Bronchial epithelial cell (primary cell): ENCODE data around the gene CCDC15. TPM values are rescaled to one million over a fixed set of nuclear protein-coding genes. Genes with fewer than 3 reads are reported as not detected.

Source experiments
- DNase-seq: peaks from one replicate; pipeline ENCODE4 v3.0.0-alpha.2; 2010; ENCODE audit warnings: low read depth
- FAIRE-seq: peaks from 2 replicates; lab custom pipeline; 2011; peaks lifted over from hg19 to GRCh38; lab: Jason Lieb, UNC
- H3K27me3 ChIP-seq: 2 replicates; pipeline ENCODE4 v1.5.1; 2011; ENCODE audit warnings: low read length; ENCODE audit not compliant: control insufficient read depth, insufficient read depth
- H3K36me3 ChIP-seq: 2 replicates; pipeline ENCODE4 v1.5.1; 2011; ENCODE audit warnings: low read length; ENCODE audit not compliant: control insufficient read depth, insufficient read depth
- H3K4me3 ChIP-seq: 2 replicates; pipeline ENCODE4 v1.5.1; 2011; ENCODE audit warnings: mild to moderate bottlenecking, low read depth, low read length, control low read depth
- total RNA-seq: library from RNA; depleted of rRNA; stranded (reverse); fragments of >200 nt; gene quantifications from 2 replicates; pipeline ENCODE4 v1.2.1, GENCODE V29; 2014
- TF ChIP-seq, protein P1 (sequence below): IDR thresholded peaks from 2 replicates; pipeline ENCODE4 v1.5.1; 2011; ENCODE audit warnings: mild to moderate bottlenecking, moderate library complexity, low read length, control low read depth, inconsistent platforms; ENCODE audit not compliant: insufficient read depth, severe bottlenecking

CCDC15 gene
- total RNA-seq, 1 donor from 2014 or later = 1.1 TPM

DNA sequence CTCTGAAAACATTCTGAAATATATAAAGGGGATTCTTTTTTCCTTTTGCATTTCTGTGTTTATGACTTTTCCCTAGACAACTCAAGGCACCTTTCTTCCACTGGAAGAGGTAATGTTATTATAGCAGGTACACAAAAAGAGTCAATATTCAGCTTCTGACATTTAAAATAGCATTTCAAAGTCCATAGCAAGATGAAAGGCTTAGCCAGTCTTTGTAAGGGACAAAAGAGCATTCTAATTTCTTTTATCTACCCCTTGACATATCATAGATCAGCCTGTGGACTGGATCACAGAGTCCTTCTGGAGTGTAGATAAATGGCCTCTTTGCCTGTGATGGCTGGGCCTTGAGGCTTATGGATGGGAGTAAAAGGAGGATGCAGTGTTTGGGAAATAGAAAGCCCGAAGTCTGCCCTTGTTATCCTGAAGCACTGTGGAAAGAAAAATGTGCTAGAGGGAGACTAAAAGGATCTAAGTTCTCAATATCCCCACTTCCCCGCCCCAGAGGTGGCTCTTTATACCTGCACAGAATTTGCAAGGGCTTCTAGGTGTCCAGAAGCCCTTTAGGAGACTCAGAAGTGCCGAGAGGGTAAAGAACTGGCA is 16.6 kb upstream of the CCDC15 start:
- Histone ChIP-seq H3K4me3 (no peak overlapping the region), H3K36me3 (no peaks in the 10 kb centered on the region), H3K27me3 (peaks cover 2% of the 10 kb centered on the region)
- no peak for FAIRE-seq
- TF ChIP-seq, protein P1, sequence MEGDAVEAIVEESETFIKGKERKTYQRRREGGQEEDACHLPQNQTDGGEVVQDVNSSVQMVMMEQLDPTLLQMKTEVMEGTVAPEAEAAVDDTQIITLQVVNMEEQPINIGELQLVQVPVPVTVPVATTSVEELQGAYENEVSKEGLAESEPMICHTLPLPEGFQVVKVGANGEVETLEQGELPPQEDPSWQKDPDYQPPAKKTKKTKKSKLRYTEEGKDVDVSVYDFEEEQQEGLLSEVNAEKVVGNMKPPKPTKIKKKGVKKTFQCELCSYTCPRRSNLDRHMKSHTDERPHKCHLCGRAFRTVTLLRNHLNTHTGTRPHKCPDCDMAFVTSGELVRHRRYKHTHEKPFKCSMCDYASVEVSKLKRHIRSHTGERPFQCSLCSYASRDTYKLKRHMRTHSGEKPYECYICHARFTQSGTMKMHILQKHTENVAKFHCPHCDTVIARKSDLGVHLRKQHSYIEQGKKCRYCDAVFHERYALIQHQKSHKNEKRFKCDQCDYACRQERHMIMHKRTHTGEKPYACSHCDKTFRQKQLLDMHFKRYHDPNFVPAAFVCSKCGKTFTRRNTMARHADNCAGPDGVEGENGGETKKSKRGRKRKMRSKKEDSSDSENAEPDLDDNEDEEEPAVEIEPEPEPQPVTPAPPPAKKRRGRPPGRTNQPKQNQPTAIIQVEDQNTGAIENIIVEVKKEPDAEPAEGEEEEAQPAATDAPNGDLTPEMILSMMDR = no peak
- DNase-seq = no peak

DNA sequence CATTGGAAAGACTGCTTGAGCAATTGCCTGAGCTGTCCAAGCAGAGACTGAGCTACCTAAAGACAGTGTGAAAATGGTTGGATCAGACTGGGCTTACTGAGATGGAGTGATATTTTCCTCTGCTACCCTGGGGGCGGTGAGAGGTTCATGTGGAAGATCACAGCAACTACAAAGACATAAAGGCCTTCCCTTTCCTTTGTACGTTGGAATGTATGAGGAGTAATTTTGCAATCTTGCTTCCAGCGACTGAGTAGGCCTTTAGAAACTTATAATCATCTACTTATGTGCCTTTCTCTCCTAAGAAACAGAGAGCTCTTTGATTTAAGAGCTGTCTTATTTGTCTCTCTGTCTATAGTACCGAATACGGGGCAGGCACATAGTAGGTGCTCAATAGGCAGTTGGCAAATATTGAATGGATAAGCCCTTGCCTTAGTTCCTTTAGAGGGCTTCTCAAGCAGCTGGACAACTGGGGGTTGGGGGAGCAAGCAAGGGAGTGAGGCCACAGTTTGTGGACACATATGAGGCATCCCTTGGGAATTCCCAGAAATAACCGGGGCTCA is 15.7 kb upstream of the CCDC15 start:
- Histone ChIP-seq H3K27me3 (peaks cover 2% of the 10 kb centered on the region), H3K4me3 (no peak overlapping the region), H3K36me3 (no peaks in the 10 kb centered on the region)
- TF ChIP-seq, protein P1 = no peak
- no peak for DNase-seq
- no peak for FAIRE-seq

DNA sequence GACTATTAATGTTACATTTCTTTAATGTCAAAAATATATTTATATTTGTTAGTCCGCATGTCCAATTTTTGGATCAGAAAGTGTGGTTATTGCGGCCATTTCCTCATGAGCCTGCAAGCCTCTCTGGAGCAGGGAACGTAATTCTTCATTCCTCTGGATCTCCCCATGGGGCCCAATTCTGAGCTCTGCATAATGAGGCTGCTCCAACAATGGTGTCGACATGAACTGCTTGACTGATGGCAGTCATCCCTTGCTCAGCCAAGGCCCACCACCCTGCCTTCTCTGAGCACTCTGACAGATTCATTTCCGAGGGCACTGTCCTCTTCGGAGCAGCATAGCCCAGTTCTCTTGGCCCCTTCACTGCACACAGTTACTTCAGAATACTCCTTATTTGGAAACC is 15.0 kb upstream of the CCDC15 start:
- FAIRE-seq (no peak), DNase-seq (no peak)
- TF ChIP-seq, protein P1 = no peak
- Histone ChIP-seq H3K4me3 (no peak overlapping the region), H3K36me3 (no peaks in the 10 kb centered on the region), H3K27me3 (peaks cover 2% of the 10 kb centered on the region)

DNA sequence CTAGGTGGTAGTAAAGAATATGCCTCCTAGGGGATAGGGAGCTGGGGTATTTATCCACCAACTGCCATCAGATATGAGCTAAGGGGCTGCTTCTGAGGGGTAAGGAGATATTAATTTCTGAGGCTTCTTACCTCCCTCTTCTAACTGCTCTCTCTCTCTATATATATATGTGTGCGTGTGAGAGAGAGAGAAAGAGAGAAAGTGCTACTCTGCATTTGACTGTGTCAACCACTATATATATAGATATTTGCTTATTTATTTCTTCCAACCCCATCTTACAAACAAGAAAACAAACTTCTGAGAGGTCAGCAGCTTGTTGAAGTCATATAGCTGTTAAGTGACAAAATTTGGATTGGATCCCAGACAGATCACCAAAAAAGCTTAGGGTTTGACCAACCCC is 12.3 kb upstream of the CCDC15 start:
- Histone ChIP-seq H3K4me3 (no peak overlapping the region), H3K36me3 (no peaks in the 10 kb centered on the region), H3K27me3 (peaks cover under 1% of the 10 kb centered on the region)
- FAIRE-seq (no peak), DNase-seq (no peak)
- TF ChIP-seq, protein P1 = no peak

DNA sequence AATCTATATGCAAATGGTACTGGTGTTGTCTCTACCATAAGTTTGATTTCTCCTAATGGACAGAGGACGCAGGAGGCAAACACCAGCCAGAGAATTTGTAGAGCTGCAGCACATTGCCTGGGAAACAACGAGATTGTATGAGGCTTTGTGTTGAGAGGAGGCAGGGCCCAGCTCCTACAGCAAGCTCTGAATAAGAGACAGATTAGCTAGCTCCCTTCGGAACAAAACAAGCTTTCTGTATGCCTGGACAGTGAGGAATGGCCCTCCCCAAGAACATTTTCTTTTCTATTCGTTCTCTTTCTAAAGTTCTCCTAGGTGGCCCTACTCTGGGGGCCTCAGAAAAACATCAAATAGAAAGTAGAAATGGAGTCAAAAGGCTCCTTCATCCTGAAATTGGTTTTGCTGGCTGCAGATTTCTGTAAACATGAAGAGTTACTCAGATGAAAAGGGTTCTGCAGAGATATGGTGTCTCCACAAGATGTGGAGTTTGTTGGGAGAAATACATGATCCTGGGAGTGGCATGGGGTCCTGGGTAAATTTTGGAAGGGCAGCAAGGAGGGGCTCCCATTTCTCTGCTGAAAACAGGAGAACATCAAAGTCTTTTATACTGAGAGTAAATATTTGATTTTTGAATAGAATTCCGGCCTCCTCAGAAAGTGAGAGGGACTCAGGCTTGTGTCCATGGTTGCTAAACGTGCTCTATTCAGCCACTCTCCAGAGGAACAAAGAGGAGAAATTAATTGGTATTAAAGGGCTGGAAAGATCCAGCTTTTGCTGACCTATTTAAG is 11.3 kb upstream of the CCDC15 start:
- DNase-seq = no peak
- Histone ChIP-seq H3K27me3 (no peaks in the 10 kb centered on the region), H3K36me3 (no peaks in the 10 kb centered on the region), H3K4me3 (no peak overlapping the region)
- no peak for FAIRE-seq
- TF ChIP-seq, protein P1 = no peak
